ENCODE measurements around the gene RGS13. TPM values are rescaled to one million over a fixed set of nuclear protein-coding genes. Genes with fewer than 3 reads are reported as not detected.

RGS13 gene
- total and polyA plus RNA-seq, 12 donors, result 0.12 to 0.15 (median 0.13) TPM; not detected in 9

DNA sequence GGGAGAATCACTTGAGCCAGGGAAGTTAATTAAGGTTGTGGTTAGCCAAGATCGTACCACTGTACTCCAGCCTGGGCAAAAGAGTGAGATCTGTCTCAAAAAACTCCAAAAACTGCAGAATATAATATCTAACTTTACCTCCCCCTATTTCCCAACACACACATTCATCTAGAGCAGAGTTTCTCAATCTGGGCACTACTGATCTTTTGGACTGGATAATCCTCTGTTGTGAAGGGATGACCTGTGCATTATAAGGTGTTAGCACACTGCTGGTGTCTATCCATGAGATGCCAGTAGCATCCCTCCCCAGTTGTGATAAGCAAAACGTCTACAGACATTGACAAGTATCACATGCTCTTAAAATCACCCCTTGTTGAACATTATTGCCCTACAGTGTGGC, 61.8 kb downstream of the RGS13 start:
- DNase-seq, result no peak
- ATAC-seq, result no peak
- TF ChIP-seq CTCF (IDR thresholded peaks at IDR 0.05), result no peak
- peaks cover 0 to 24% (median 4%) of the 10 kb centered on the region in 9 donors for H3K4me1 ChIP-seq
- H3K27me3 ChIP-seq, result no peaks in the 10 kb centered on the region
- H3K9me3 ChIP-seq, result no peaks in the 10 kb centered on the region
- intact Hi-C loops (cut with DNase I), result no loop called here
- no peaks in the 10 kb centered on the region for H3K36me3 ChIP-seq
- no peak overlapping the region for H3K4me3 ChIP-seq
- H3K27ac ChIP-seq, result no peak overlapping the region
- WGBS, 2 donors, result 71 to 74% methylated on average over 2 of the region's 2 CpGs

GRCh38 chr1:192698731-192699130, 62.8 kb downstream of the RGS13 start:
- intact Hi-C loops (cut with DNase I), result no loop called here
- Histone ChIP-seq H3K9me3 (no peaks in the 10 kb centered on the region), H3K4me1 (peaks cover 0 to 25% (median 4%) of the 10 kb centered on the region in 9 donors), H3K27me3 (no peaks in the 10 kb centered on the region), H3K27ac (no peak overlapping the region), H3K4me3 (no peak overlapping the region), H3K36me3 (no peaks in the 10 kb centered on the region)
- no peak for TF ChIP-seq CTCF (IDR thresholded peaks at IDR 0.05)
- DNase-seq (no peak), ATAC-seq (no peak)
- 94 to 97% methylated on average over 11 of the region's 11 CpGs for WGBS, 2 donors

DNA sequence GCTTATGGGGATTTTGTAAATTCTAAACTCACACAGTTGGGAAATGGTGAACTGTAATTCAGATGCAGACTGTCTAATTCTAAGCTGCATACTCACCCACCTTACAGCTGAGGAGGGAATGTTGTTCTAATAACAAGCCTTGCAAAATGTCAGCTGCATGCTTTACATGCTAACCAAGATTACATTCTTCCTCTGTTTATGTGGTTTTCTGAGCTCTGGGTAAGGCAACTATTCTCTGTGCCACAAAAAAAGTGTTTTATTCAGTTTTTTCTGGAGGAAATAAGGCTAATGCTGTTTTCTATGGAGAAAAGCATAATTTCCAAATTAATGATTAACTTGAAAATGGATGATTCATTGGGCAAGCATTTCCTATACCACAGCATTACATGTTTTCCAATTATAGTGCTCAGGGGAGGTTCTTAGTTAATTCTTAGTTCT, 64.9 kb downstream of the RGS13 start:
- H3K27ac ChIP-seq, result no peak overlapping the region
- no peak overlapping the region for H3K4me3 ChIP-seq
- ATAC-seq, result no peak
- H3K4me1 ChIP-seq, result peaks cover 0 to 25% (median 4%) of the 10 kb centered on the region in 9 donors
- DNase-seq, result no peak
- H3K27me3 ChIP-seq, result no peaks in the 10 kb centered on the region
- TF ChIP-seq CTCF (IDR thresholded peaks at IDR 0.05), result no peak
- intact Hi-C loops (cut with DNase I), result no loop called here
- no peaks in the 10 kb centered on the region for H3K36me3 ChIP-seq
- H3K9me3 ChIP-seq, result no peaks in the 10 kb centered on the region

DNA sequence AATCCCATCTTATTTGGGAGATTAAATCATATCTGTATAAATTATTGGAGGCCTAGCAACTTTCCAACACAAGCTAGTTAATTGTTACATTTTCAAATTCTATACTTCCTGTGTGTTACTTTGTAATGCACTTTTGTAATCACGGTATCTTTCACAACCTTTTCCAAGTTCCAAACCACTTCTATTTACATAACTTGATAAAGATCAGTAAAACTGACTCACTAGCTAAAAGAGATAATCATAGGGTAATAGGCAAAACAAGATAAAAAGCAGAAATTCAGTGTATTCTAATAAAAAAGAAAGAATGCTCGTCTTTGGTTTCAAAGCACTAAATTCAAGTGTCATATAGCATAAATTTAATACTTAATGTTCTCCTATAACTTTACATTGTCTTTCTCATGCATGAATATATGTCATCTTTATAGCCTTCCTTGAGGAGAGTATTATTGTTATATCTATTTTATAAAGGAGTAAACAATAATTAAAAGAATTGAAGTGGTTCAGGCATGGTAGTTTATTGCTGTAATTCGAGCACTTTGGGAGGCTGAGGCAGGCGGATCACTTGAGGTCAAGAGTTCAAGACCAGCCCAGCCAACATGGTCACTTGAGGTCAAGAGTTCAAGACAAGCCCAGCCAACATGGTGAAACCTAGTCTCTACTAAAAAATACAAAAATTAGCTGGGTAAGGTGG, 66.4 kb downstream of the RGS13 start:
- WGBS, 2 donors, result 70 to 73% methylated on average over 4 of the region's 4 CpGs
- intact Hi-C loops (cut with DNase I), result no loop called here
- H3K4me3 ChIP-seq, result no peak overlapping the region

More for the DNA sequence above, 66.4 kb downstream of the RGS13 start:
- H3K27ac ChIP-seq, result no peak overlapping the region
- ATAC-seq (no peak), DNase-seq (no peak)
- no peaks in the 10 kb centered on the region for H3K27me3 ChIP-seq
- peaks cover 0 to 25% (median 4%) of the 10 kb centered on the region in 9 donors for H3K4me1 ChIP-seq
- TF ChIP-seq CTCF (IDR thresholded peaks at IDR 0.05), result no peak
- H3K9me3 ChIP-seq, result no peaks in the 10 kb centered on the region
- no peaks in the 10 kb centered on the region for H3K36me3 ChIP-seq

All from heart right ventricle (tissue), 16 donors.